GM18867 (cell line): ENCODE measurements around the gene IMP3.

ENCODE experiments used
- ATAC-seq: cut with Tn5 transposase; IDR thresholded peaks from one replicate; pipeline ENCODE4 v1.9.1; 2021; ENCODE audit warnings: mild to moderate bottlenecking, moderate library complexity; ENCODE audit not compliant: unreplicated experiment

IMP3 gene

GRCh38 chr15:75673426-75674235 lies 33.6 kb upstream of the IMP3 start:
- ATAC-seq = no peak

- no peak for ATAC-seq
These were observed 32.8 kb upstream of the IMP3 start for GRCh38 chr15:75672646-75673425.

DNA sequence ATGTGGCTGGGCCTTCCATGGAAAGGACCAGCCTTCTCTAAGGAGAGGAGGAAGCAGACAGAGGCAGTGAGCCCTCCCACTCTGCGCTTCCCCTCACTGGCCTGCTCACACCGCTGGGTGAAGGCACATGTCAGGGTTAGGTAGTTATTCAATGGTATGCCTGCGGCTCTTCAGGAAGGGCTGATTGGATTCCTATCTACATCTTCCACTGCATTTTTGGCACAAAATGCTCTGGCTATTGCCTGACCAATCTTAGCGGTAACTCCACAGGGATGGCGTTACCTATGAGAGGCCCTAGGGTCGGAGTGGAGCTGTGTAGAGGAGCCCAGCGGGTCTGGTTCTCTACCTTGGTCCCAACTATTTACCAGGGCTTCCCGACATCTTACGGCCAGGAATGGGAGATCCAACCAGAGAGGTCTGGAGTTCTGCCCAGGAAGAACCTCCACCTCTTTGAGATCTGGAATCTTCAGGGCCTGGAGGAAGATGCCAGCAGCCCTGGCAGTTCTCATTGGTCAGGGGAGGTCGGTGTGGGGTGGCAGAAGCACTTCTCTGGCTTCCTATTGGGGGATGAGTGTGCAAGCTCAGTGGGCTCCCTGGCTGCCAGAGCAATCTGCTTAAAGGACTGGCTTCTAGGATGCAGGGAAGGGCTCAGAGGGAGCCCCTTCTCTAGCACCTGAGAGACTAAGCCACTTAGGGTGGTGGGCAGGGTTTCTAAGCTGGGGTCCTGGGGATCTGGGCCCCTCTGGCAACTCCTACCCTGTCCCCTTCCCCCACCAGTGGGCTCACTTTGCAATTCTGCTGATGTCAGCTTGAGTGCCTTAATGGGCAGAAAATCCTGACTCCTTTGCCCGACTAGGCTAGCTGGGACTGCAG lies 31.9 kb upstream of the IMP3 start:
- ATAC-seq = no peak

GRCh38 chr15:75669879-75670212 lies 29.8 kb upstream of the IMP3 start:
- no peak for ATAC-seq

DNA sequence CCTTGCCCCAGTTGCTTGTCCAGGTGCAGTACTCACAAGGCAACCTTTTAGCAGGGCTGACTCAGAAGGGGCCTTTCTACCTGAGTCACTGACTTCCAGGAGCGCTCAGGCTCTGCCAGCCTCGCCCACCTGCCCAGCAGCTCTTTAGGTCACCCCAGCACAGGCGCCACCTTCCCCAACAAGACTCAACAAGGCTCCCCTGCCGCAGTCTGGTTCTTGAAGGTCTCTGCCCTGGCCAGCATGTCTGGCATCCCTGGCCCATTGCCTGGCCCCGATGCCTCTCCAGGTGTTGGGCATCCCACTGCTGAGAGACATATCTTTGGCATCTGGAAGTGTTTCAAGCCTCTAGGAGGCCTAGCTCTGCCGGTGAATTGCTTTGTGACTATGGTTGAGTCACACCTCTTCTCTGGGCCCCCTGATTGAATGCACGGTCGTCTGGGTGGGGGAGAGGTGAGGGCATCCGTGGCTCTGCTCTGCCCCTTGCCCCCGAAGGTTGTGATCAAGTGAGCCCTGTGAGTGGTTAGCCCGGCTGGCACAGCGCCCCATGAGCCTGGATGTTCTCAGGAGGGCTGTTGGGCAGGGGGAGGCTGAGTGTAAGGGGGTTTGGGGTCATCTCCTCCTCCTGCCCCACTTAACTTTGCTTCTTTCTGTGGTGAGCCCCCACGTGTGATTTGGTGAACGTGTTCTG lies 29.3 kb upstream of the IMP3 start:
- ATAC-seq = no peak

DNA sequence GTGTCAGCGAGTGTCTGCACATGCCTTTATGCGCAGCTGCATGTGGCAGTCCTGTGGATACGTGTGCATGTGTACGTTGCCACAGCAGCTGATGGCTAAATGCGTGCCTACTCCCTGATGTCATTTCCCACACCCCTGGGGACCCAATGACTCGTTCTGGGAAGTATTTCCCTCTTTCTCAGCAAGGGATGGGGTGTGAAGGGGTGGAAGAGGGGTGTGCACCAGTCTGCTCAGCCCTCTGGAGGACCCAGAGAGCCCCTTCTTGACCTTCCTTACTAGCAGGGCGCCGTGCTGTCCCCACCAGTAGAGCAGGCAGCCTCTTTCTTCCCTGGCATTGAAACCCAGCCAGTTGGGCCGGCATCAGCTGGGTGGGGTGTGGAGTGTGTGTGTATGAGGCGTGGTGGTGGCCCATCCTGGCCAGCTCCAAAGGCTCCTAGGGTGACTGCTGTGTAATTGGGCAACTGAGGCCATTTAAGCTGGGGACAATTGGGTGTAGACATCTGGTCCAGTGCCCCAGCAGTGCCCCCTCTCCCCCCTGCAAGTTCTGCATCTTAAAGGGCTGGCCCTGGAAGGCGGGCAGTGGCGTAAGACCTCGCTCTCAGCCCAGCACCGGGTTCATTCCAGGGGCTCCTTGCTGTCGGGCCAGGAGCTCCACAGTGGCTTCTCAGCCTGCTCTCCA lies 26.9 kb upstream of the IMP3 start:
- no peak for ATAC-seq

DNA sequence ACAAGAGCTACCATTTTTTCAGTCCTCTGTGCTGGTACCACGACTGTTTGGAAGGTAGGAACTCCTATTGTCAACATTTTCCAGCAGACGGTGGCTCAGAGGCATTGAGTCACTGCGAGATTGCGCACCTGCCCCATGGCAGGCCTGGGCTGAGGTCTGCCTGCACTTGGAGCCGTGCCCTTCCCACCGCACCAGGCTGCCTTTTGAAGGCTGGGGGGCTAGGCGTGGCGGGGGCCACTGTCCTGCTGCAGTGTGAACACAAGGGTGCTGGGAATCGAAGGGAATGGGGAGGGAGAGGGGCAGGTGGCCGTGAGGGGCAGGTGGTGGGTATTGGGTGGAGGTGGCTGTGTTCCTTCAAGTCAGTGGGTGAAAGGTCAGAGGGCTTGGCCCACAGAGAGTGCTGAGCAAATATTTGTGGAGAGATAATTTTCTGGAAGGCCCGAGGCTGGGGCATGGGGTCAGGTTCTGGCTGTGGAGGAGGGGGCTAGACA lies 24.0 kb upstream of the IMP3 start:
- no peak for ATAC-seq

DNA sequence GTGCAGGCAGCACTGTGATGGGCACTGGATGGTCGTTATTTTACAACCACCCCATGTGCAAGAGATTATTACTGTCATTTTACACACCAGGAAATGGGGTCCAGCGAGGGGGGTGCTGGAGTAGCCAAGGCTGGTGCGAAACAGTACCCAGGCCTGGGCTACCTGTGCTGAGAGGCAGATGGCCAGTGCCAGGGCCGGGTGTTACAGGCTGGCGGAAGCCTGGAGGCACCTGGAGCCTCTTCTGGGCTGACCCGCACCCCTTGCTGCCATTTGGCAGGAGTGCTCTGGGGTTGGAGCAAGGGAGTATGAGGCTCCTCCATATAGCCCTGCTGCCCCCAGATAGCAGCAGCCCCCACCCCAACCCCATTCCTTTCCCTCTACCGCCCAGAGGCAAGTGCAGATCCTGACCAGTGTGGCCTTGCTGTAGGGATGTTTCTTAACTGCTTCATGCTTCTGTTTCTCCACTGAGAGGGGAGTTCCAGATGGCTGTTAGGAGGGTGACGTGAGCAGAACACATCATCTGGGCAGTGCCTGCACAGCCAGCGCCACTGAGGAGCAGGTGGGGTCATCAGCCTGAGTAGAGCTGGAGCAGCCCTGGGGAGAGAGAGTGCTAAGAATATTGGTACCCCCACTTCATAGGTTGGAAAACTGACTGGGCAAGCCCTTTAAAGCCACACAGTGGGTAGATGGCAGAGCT lies 22.9 kb upstream of the IMP3 start:
- no peak for ATAC-seq

- no peak for ATAC-seq
These were observed 21.7 kb upstream of the IMP3 start for GRCh38 chr15:75661756-75662140.

DNA sequence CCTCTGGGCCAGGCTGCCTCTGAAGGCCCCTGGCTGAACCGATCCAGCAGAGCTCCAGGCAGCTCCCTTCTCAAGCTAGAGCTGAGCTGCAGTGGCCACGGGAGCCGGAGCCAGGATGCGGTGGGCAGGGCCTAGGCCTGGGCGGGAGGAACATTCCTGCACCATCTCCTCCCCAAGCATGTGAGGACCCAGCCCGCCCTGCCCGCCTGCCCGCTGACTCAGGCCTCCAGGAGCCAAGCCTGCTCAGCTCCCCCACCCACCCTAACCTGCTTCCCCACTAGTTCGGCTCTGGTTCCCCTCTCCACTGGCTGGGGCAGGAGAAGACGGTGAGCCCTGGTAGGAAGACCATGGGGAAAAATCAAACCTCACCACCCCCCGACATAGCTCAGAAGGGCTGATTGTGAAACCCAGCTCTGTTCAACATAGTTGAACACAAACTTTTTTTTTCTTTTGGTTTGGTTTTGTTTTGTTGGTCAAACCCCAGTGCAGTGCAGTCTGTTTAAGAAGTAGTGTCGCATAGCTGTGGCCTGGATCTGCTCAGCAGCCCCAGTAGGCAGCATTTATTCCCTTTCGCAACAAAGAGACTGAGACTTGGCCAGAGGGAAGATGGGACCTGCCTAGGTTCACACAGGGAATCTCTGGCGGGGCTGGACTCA lies 21.2 kb upstream of the IMP3 start:
- ATAC-seq = no peak

DNA sequence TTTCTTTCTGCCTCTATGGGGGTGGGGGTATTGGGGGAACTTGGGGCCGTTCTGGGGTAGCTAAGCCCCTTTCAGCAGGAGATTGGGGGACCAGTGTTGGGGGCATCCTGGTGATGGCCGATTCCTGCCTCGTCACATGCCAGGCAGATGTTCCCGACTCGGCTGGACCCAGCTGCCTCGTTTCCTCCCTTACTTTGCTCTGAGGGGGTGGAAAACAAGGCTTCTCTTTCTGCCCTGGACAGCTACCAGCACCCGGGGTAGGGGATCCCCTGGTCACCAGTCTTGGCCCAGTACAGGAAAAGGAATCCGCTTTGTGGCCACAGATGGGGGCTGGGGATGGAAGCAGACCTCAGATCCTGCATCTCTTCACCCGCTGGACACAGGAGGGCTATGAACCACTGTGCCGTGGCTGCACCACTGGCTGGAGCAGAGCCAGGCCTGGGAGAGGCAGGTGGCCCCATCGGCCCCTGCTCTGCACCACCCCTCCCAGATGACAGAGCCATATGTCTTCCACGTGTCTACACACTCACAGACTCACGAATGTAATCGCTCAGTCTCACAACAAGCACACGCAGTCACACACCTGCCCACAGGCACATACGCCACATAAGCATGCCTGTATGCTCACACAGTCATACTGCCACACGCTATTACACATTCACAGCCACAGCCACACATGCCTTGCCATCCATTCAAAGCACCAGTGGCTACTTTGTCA lies 20.1 kb upstream of the IMP3 start:
- ATAC-seq = no peak

GRCh38 chr15:75659141-75659771 lies 19.2 kb upstream of the IMP3 start:
- ATAC-seq = no peak

DNA sequence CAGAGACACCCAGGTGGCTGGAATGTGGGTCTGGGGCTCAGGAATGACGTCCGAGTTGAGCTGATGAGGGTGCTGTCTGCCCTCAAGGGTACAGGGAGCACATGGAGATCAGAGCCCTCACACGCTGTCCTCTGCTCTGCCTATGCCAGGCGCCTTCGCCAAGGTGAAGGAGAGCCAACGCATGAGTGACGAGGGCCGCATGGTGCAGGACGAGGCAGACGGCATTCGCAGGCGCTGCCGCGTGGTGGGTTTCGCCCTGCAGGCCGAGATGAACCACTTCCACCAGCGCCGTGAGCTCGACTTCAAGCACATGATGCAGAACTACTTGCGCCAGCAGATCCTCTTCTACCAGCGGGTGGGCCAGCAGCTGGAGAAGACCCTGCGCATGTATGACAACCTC lies 16.8 kb upstream of the IMP3 start:
- ATAC-seq = no peak

GRCh38 chr15:75656331-75656730 lies 16.3 kb upstream of the IMP3 start:
- no peak for ATAC-seq

DNA sequence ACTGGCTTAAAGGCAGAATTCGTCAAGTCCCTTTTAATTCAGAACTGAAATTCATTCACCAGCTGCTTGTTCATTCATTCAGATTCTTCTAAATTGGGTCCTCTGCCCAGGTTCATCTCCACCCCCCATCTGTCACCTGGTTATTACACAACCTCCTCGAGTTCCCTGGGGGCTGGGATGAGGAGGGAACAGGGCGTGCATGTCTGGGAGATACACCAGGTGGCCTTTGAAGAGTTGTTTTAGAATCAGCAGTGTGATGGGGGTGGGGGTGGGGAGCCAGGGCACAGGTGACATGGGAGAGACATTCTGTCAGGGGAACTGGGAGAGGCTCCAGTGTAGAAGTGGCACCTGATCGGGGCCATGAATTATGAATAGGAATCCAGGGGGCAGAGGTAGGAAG lies 15.9 kb upstream of the IMP3 start:
- ATAC-seq = no peak

DNA sequence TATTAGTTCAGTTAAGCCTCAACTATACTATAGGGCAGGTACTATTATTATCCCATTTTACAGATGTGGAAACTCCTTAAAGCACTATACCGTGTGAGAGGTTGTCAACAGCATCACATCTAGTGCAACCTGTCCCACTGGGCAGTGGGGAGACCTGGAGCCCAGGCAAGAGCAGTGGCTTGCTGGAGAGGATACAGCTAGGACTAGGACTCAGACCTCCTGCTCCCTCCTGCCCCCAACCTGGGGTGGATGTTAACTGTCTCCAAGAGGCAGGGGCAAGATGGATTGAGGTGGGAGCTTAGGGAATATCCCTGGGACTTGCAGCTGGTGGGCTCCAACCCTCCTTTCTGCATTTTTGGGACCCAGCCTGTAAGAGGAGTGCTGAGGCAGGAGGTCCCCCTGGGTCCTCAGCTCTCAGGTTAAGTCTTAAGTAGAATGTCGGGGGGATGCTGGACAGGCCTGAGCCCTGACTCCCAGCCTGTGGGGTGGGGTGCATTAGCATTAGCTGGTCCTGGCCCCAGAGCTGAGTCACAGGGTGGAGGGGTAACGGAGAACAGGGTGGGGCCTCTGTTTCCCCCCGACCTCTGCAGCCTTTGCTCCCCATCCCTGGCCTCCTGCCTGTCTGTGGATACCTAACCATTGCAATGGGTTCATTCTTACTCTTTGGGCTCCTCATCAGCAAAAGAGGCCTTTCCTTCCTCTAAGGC lies 14.3 kb upstream of the IMP3 start:
- ATAC-seq = no peak

DNA sequence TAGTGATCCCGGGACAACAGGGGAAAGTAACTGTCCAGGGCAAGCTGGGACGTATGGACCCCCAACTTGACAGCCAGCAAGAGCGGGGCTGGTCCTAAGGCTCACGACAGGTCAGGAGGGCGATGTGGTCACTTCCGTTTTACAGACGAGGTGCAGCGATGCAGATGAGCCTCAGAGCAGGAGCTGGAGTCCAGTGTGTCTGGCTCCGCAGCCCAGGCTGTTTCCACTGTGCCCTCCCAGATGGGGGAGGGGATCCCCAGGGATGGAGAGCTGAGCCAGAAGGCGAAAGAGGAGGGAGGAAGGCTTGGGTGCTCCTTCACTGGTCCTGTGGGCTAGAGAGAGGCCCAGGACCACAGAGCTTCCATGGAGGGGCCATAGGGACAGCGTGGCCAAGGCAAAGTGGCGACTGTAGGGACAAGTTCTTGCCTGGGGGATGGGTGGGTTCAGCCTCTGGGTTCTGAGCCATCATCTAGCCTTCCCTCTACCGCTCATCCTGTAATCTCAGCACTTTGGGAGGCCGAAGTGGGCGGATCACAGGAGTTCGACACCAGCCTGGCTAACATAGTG lies 13.4 kb upstream of the IMP3 start:
- ATAC-seq = no peak
